LNCaP clone FGC (cell line): ENCODE results near the gene SKIL.
"Not testable (repeated sequence)": the region's sequence is repeated elsewhere in the genome, so short reads cannot be mapped to it uniquely, and the experiment has no call there.

Experiments
- DNase-seq: peaks from one replicate; pipeline ENCODE4 v3.0.0-alpha.2; 2011; ENCODE audit warnings: low read depth
- H3K4me3 ChIP-seq: 2 replicates; pipeline ENCODE4 v1.5.1; 2011; ENCODE audit warnings: mild to moderate bottlenecking, low read depth, low read length, control low read depth
- TF ChIP-seq, protein P1 (sequence below): IDR thresholded peaks from 2 replicates; pipeline ENCODE4 v1.5.1; 2012; ENCODE audit warnings: mild to moderate bottlenecking; ENCODE audit not compliant: control insufficient read depth, insufficient read depth; ENCODE audit errors: extremely low read depth

Gene SKIL

DNA sequence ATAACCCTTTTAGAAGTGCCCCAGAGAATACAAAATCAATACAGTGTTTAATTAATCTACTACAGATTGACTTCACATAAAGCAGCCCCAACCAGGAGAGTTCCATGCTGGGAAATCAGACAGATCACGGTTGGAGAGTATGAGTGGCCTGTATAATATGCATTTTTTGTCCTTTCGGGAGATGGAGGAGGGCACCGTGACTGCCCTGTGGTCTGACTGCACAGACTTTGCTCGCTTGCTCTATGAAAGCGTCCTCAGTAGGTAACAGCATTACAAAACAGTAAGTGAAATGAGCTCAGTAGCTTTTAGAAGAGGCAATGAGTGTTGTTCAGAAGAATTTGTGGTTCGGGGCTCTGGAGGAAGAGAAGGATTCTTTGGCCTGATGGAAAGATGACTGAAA lies 34.2 kb upstream of the SKIL start:
- DNase-seq, result no peak
- H3K4me3 ChIP-seq, result no peak overlapping the region
- TF ChIP-seq, protein P1, sequence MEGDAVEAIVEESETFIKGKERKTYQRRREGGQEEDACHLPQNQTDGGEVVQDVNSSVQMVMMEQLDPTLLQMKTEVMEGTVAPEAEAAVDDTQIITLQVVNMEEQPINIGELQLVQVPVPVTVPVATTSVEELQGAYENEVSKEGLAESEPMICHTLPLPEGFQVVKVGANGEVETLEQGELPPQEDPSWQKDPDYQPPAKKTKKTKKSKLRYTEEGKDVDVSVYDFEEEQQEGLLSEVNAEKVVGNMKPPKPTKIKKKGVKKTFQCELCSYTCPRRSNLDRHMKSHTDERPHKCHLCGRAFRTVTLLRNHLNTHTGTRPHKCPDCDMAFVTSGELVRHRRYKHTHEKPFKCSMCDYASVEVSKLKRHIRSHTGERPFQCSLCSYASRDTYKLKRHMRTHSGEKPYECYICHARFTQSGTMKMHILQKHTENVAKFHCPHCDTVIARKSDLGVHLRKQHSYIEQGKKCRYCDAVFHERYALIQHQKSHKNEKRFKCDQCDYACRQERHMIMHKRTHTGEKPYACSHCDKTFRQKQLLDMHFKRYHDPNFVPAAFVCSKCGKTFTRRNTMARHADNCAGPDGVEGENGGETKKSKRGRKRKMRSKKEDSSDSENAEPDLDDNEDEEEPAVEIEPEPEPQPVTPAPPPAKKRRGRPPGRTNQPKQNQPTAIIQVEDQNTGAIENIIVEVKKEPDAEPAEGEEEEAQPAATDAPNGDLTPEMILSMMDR, result no peak

DNA sequence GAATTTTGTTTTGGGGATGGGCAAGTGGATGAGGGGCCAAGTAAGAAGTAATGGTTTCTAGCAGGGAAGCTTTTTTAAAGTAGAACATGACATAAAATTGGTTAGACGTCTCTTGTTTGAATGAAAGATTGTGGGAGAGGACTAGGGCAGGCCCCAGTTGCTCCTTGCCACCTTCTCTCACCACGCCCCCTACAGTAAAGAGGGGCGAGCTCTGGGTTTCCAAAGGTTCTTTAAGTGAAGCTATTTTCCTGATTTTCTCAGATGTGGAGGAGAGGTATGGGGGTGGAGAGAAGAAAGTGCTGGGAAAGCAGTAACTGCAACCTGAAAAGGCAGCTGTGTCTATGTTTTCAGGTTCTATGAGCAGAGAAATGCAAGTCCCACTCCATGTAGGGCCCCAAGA lies 32.6 kb upstream of the SKIL start:
- TF ChIP-seq, protein P1, result no peak
- DNase-seq, result no peak

DNA sequence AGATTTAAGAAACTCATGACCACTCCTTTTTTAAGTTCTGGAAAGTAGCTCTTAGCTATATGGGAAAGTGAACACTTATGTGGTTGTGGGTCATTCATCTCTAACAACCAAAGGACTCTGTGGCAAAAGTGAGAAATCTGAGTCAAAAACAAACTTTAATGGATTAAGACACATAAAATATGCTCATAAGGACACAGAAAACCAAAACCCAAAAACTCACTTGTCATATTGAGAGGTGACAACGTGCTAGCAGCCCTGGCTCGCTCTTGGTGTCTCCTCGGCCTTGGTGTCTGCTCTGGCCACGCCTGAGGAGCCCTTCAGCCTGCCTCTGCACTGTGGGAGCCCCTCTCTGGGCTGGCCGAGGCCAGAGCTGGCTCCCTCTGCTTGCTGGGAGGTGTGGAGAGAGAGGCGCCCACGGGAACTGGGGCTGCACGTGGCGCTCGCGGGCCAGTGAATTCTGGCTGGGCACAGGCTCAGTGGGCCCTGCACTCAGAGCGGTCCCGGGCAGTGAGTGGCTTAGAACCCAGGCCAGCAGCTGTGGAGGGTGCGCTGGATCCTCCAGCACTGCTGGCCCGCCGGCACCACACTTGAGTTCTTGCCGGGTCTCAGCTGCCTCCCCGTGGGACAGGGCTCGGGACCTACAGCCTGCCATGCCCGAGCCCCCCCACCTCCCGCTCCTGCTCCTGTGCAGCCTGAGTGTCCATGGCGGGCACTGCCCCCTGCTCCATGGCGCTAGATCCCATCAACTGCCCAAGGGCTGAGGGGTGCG lies 30.3 kb upstream of the SKIL start:
- DNase-seq, result no peak
- H3K4me3 ChIP-seq, result no peak overlapping the region
- TF ChIP-seq, protein P1, result no peak

More for the DNA sequence above, 32.6 kb upstream of the SKIL start:
- H3K4me3 ChIP-seq, result no peak overlapping the region

DNA sequence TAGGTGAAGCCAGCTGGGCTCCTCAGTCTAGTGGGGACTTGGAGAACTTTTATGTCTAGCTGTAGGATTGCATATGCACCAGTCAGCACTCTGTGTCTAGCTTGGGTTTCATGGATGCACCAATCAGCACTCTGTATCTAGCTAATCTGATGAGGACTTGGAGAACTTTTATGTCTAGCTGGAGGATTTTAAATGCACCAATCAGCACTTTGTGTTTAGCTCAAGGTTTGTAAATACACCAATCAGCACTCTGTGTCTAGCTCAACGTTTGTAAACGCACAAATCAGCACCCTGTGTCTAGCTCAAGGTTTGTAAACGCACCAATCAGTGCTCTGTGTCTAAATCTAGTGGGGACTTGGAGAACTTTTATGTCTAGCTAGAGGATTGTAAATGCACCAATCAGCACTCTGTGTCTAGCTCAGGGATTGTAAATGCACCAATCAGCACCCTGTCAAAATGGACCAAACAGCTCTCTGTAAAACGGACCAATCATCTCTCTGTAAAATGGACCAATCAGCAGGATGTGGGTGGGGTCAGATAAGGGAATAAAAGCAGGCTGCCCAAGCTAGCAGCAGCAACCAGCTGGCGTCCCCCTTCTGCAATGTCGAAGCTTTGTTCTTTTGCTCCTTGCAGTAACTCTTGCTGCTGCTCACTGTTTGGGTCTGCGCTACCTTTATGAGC lies 29.5 kb upstream of the SKIL start:
- not testable (repeated sequence) for DNase-seq, H3K4me3 ChIP-seq

DNA sequence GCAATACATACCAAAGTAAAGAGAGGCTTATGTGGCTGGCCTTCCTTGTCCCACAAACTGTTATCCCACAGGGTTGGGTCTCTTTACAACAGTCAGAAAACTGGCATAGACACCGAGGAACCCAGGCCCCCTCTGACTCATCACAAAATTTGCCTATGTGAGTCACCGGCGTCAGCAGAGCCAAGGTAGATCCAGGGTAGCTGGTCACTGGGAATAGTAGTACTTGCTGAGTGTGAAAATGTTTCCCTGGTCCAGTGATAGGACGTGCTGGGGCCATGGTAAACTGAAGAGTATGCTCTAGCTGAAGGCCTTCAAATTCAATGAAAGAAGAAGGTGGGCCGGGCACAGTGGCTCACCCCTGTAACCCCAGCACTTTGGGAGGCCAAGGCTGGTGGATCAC lies 27.1 kb upstream of the SKIL start:
- no peak overlapping the region for H3K4me3 ChIP-seq
- TF ChIP-seq, protein P1, result no peak
- no peak for DNase-seq

DNA sequence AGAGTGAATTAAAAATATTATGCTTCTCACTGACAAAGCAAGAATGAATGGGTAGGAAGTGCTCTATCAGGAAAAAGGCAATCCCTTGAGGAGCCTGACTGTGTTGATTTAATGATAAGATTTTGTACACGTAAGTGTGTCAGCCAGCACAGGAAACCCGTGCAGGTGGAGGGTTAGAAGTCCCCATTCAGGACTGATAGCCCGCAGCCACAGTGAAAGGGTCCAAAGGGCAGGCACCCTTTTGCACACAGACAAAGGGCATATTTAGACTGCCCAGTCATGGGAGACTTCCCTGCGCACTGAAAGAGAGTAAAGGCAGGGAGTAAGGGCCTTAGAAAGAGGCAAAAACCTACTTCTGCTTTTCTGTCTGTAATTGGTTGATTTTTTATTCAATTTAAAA lies 26.4 kb upstream of the SKIL start:
- TF ChIP-seq, protein P1, result no peak
- no peak for DNase-seq

DNA sequence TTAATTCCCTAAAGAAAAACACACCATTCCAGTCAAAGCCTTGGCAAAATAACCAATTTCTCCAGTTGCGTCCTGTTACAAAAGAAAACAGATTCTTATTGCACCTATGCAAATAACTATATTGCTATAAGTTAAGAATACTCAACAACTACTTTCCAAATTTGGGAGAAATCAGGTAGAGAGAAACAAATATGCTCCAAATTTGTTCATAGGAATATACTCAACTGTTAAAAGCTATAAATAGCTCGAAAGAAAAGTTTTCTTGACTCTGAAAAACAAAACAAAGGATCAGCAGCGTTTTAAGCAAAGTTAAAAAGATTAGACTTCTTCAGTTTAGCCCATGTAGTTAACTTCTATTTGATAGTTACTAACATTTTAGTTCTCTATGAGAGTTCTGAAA lies 20.1 kb upstream of the SKIL start:
- DNase-seq, result no peak
- no peak overlapping the region for H3K4me3 ChIP-seq
- TF ChIP-seq, protein P1, result no peak

More for the DNA sequence above, 26.4 kb upstream of the SKIL start:
- H3K4me3 ChIP-seq, result no peak overlapping the region
